T47D (cell line): ENCODE measurements around the gene LHFPL2.
"Not testable (repeated sequence)": the region's sequence is repeated elsewhere in the genome, so short reads cannot be mapped to it uniquely, and the experiment has no call there.

ENCODE experiments used
- DNase-seq, 2 experiments: peaks; one replicate each; pipeline versions ENCODE4 v3.0.0 to v3.0.0-alpha.2; 2011 to 2012; ENCODE audit warnings: low read depth in 1 of 2, low spot score in 1 of 2
- JUND ChIP-seq: IDR thresholded peaks from 2 replicates; pipeline ENCODE4 v1.6.1; 2012; ENCODE audit warnings: low read depth
- in situ Hi-C: cut with HindIII; loops from 2 replicates; pipeline ENCODE4 v1.10.0; 2016; ENCODE audit warnings: low sequenced_read_pairs, low pct_unique_long_range_greater_than_20kb

Gene LHFPL2, protein sequence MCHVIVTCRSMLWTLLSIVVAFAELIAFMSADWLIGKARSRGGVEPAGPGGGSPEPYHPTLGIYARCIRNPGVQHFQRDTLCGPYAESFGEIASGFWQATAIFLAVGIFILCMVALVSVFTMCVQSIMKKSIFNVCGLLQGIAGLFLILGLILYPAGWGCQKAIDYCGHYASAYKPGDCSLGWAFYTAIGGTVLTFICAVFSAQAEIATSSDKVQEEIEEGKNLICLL

GRCh38 chr5:78648359-78649210, at the start of gene LHFPL2:
Gene LHFPL2, minus strand, starts transcription at chr5:78648772. Its CDS starts 138,559 bp downstream, at chr5:78510213.
- peak; percentile 75 to 86 for DNase-seq
- in situ Hi-C loops: no loop called here
- no peak for TF ChIP-seq JUND

DNA sequence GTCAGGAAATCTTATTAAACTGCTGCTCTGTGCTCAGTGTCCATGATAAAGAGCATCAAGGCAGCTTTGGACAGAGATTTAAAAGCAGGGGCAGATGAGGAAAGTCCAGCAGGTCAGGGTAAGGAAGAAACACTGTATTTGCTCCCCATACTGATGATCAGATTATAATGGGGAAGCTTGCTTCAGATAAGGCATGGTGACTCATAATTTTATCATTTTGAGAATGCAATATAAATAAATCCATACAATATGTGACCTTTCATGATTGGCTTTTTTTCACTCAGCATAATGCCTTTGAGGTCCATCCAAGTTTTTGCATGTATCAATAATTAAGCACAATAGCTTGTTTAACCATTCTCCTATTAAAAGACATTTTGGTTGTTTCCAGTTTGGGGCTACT, 48.1 kb upstream of the LHFPL2 start:
- DNase-seq: no peak
- in situ Hi-C loops: no loop called here
- TF ChIP-seq JUND: no peak

DNA sequence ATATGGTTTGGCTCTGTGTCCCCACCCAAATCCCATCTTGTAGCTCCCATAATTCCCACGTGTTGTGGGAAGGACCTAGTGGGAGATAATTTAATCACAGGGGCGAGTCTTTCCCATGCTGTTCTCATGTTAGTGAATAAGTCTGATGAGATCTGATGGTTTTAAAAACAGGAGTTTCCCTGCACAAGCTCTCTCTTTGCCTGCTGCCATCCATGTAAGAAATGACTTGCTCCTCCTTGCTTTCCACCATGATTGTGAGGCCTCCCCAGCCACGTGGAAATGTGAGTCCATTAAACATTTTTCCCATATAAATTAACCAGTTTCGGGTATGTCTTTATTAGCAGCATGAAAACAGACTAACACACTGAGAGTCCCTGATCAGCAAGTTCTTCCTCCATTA, 47.5 kb upstream of the LHFPL2 start:
- in situ Hi-C loops, DNase-seq: not testable (repeated sequence)

DNA sequence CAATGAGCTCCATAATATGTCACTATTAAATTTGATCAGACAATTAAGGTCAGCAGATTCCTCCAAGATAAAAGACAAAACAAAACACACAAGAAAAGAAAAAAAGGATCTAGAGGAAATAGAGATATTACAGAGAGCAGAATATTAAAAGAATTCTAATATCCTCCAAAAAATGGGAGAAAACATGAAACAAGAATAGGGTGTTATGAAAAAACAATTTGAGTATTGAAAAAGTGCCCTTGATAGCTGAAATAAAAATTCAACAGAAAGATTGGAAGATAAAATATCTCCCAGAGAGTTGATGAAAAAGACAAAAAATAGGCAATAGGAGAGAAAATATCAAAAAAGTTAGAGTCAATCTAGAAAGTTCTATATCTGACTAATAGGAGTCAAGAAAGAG, 44.8 kb upstream of the LHFPL2 start:
- in situ Hi-C loops: no loop called here
- no peak for TF ChIP-seq JUND
- no peak for DNase-seq

- no peak for DNase-seq
- in situ Hi-C loops: no loop called here
- TF ChIP-seq JUND: no peak
Measured at GRCh38 chr5:78691084-78691960, 42.8 kb upstream of the LHFPL2 start.

GRCh38 chr5:78690253-78690972, 41.8 kb upstream of the LHFPL2 start:
- DNase-seq: no peak
- in situ Hi-C loops: no loop called here
- no peak for TF ChIP-seq JUND

DNA sequence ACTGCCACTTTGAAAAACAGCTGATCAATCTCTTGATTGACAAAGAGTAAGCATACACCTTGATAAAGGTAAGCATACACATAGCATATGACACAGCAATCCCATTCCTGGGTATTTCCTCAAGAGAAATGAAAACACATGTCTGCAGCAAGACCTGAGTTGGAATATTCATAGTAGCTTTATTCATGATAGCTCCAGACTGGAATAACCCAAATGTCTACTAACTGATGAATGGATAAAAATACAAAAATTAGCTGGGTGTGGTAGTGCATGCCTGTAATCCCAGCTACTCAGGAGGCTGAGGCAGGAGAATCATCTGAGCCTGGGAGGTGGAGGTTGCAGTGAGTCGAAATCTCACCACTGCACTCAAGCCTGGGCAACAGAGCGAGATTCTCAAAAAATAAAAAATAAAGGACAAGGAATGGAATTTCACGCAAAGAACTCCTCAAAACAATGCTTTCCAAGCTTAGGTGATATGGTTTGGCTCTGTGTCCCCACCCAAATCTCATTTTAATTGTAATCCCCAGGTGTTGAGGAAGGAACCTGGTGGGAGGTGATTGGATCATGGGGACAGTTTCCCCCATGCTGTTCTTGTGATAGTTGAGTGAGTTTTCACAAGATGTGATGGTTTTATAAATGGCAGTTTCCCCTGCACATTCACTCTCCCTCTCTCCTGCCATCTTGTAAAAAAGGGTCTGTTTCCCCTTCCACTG, 41.1 kb upstream of the LHFPL2 start:
- no peak for TF ChIP-seq JUND
- in situ Hi-C loops: no loop called here
- DNase-seq: no peak

DNA sequence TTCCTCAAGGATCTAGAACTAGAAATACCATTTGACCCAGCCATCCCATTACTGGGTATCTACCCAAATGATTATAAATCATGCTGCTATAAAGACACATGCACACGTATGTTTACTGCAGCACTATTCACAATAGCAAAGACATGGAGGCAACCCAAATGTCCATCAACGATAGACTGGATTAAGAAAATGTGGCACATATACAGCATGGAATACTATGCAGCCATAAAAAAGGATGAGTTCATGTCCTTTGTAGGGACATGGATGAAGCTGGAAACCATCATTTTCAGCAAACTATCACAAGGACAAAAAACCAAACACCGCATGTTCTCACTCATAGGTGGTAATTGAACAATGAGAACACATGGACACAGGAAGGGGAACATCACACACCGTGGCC, 38.9 kb upstream of the LHFPL2 start:
- in situ Hi-C loops, DNase-seq: not testable (repeated sequence)

DNA sequence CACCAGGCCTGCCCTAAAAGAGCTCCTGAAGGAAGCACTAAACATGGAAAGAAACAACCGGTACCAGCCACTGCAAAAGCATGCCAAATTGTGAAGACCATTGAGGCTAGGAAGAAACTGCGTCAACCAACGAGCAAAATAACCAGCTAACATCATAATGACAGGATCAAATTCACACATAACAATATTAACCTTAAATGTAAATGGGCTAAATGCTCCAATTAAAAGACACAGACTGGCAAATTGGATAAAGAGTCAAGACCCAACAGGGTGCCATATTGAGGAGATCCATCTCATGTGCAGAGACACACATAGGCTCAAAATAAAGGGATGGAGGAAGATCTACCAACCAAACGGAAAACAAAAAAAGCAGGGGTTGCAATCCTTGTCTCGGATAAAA, 35.3 kb upstream of the LHFPL2 start:
- in situ Hi-C loops, DNase-seq: not testable (repeated sequence)

DNA sequence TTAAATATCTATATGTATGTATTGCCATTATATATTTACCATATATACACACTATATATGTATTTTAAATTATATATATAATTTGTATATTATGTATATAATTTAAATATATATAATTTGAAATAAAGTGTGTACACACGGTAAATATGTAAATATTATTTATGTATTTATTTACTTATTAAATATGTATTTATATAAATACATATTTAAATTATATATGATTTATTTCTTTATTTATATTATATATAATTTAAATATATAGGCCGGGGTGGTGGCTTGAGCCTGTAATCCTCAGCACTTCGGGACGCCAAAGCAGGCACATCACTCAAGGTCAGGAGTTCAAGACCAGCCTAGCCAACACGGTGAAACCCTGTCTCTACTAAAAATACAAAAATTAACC, 31.3 kb upstream of the LHFPL2 start:
- in situ Hi-C loops: no loop called here
- TF ChIP-seq JUND: no peak
- DNase-seq: no peak

DNA sequence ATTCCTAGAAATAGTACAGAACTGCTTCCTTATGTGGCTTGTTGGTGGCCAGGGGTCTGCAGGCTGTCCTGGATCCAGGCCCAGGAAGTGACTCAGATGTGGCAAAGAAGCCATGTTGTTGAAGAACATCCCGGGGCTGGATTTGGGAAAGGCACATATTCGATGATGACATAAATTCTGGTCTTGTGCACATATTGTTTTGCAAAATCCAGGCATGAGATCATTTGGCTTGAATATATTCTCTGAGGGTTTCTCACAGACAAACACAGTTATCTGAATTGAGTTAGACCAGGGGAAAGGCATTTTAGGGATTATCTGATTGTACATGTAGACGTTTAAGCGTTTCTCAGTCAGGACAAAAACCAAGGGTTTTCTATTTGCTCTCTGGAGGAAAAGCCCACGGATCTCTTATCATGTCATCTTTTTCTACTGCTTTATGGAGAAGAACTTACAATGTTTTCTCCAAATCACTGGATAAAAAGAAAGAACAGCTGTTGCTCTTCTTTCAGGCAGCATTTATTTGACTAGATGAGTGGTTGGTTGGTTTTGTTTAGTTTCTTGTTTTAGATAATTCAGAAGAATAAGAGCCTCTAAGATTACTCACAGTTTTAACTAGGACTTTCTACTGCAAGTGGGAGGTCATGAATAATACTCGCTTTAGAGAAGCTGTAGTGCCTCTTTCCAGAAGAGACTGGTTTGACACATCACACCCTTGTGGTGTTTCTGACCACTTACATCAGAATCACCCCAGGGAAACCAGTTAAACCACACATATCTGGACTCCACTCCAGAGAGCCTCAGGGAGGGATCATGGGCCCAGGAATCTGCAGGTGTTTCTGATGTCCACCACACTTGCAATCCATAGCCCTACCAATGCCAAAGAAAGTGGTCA, 29.5 kb upstream of the LHFPL2 start:
- TF ChIP-seq JUND: peak; percentile 30; the same call in 1 of the 2 replicates
- peak; percentile 29 to 89 for DNase-seq
- in situ Hi-C loops: no loop called here
